Activated CD4-positive, alpha-beta T cell treated with anti-CD3 and anti-CD28 coated beads for 48 hours (primary cell): ENCODE results near the gene GALT.
"Not testable (repeated sequence)": the region's sequence is repeated elsewhere in the genome, so short reads cannot be mapped to it uniquely, and the experiment has no call there.

Experiments used
- DNase-seq: peaks from one replicate; pipeline ENCODE4 v3.0.0-alpha.2; 2020

Gene GALT

GRCh38 chr9:34627716-34628655 is 18.5 kb upstream of the GALT start:
- no peak for DNase-seq

- peak; percentile 49 for DNase-seq
Observed at GRCh38 chr9:34628656-34629490, 17.6 kb upstream of the GALT start, which contains the start of gene ARID3C. ARID3C (minus strand) TSS chr9:34629066; CDS start chr9:34628014, 1,052 bp downstream.

- DNase-seq, result no peak
Observed at GRCh38 chr9:34629491-34629808, 17.0 kb upstream of the GALT start.

- DNase-seq, result no peak
Observed at GRCh38 chr9:34630402-34631154, 15.9 kb upstream of the GALT start.

- no peak for DNase-seq
Observed at GRCh38 chr9:34633166-34633565, 13.3 kb upstream of the GALT start.

- DNase-seq, result peak; percentile 81
Observed at GRCh38 chr9:34633851-34634550, 12.5 kb upstream of the GALT start.

- DNase-seq, result no peak
Observed at GRCh38 chr9:34634551-34635248, 11.8 kb upstream of the GALT start.

GRCh38 chr9:34635556-34635955 is 10.9 kb upstream of the GALT start:
- no peak for DNase-seq

- DNase-seq, result peak; percentile 51
Observed at GRCh38 chr9:34636791-34637355, 9.6 kb upstream of the GALT start.

GRCh38 chr9:34637356-34638137 is 8.9 kb upstream of the GALT start, which contains the start of gene SIGMAR1:
SIGMAR1 (minus strand) TSS chr9:34637787; CDS start chr9:34637697, 90 bp downstream.
- DNase-seq, result peak; percentile 96

- no peak for DNase-seq
Observed at GRCh38 chr9:34638138-34638445, 8.4 kb upstream of the GALT start.

GRCh38 chr9:34639322-34639721 is 7.2 kb upstream of the GALT start:
- DNase-seq, result not testable (repeated sequence)

GRCh38 chr9:34642679-34643078 is 3.8 kb upstream of the GALT start:
- DNase-seq, result no peak

- DNase-seq, result no peak
Observed at GRCh38 chr9:34644766-34645314, 1.6 kb upstream of the GALT start.

GRCh38 chr9:34647084-34647403 is 569 bp downstream of the GALT start:
- DNase-seq, result no peak

GRCh38 chr9:34647651-34648050 is 1.2 kb downstream of the GALT start:
- DNase-seq, result no peak

GRCh38 chr9:34648673-34649072 is 2.2 kb downstream of the GALT start:
- DNase-seq, result no peak

- no peak for DNase-seq
Observed at GRCh38 chr9:34650816-34651215, 4.3 kb downstream of the GALT start.

GRCh38 chr9:34651321-34651720 is 4.8 kb downstream of the GALT start:
- DNase-seq, result no peak

- DNase-seq, result peak; percentile 80
Observed at GRCh38 chr9:34651876-34652601, 5.6 kb downstream of the GALT start, which contains the start of gene IL11RA. IL11RA (plus strand) TSS chr9:34652185; CDS start chr9:34655218, 3,033 bp downstream.
